HG03045 (cell line): ENCODE data around the gene SH3GL1.
A peak's percentile ranks its signal among the peaks of the same experiment; 100 is the strongest.

Source experiments
- ATAC-seq: cut with Tn5 transposase; IDR thresholded peaks from one replicate; pipeline ENCODE4 v1.9.1; 2021; ENCODE audit warnings: mild to moderate bottlenecking, moderate library complexity; ENCODE audit not compliant: unreplicated experiment

SH3GL1 gene

GRCh38 chr19:4402171-4403004 lies 2.0 kb upstream of the SH3GL1 start, which contains the start of gene CHAF1A:
Gene CHAF1A, plus strand, starts transcription at chr19:4402640. Its CDS starts 123 bp downstream, at chr19:4402763.
- ATAC-seq, result peak; percentile 79

- ATAC-seq, result no peak
Measured at GRCh38 chr19:4401769-4402170, 1.4 kb upstream of the SH3GL1 start.

DNA sequence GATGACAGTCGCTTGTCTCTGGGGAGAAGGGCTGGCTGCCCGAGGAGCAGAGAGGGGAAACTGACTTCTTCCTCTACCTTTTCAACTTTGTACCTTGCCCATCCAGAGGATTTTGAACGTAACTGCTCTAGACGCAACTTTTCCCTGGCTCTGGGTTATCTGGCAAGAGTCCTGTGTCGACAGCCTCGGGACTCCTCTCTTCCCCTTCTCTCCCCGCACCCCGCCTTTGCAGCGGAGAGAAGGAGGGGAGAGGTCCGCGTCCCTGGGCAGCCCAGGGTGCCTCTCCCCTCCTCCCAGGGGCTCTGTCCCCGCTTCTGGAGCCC lies 574 bp downstream of the SH3GL1 start:
- peak; percentile 9 for ATAC-seq

DNA sequence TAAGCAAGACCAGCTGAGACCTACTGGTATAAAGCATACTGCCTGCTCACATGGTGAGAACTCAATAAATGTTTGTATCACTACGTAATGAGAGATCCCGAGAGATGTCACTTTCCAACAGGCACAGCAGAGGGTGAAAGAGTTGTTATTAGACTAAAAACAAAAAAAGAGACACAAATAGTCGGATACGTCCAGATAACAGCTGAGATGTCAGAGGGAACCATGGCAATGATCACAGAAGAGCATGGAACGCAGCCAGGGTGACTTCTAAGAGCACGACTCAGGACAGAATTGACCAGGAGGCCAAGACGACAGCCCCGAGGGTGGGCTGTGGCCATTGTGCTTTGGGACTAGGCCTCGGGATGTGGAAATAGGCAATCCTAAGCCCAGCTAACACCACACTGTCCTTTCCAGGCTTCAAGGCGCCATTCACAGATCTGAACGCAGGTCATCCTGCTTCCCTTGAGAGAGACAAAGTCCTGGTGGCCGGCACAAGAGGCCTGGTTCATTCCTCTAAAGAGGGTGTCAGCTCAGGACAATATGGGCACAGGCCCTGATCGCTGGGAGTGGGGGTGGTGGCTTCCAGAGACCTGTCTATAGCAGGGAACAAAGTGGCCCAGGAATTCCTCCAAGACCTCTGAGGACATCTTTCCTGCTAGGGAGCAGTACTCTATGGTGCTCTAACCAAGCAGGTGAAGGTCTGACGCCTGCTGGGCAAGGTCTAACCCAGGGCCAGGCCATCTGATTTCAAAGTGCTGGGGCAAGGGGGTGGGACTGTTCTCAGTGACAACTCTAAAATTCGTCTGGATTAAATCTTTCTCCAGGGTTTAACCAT lies 3.2 kb downstream of the SH3GL1 start:
- no peak for ATAC-seq

- no peak for ATAC-seq
Measured at GRCh38 chr19:4393947-4394590, 6.3 kb downstream of the SH3GL1 start.

DNA sequence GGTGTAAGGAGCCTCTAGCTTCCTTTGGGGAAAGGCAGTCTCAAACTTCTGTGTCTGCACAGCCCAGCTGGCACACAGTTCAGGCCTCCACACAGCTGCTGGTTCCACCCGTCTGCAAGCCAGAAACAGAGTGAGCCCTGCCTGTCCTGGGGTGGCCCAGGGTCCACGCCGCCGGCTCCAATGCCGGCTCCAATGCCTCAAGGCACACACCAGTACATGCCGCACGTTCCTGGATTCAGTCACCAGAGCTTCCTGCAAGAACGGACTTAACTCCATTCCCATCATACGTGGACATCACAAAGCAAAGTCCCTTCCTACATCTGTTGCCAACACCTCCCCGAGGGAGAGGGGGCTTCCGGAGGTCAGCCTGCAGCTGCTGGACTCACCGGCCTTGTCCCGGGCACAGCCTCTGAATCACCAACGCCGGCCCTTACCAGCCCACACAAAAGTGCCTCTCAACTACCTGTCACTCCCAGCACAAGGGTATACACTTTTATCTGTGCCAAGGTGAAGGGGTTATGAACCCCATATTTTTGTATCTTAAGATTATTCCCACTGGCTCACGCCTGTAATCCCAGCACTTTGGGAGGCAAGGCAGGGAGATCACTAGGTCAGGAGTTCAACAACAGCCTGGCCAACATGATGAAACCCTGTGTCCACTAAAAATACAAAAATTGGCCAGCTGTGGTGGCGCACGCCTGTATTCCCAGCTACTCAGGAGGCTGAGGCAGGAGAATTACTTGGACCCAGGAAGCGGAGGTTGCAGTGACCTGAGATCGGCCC lies 8.5 kb downstream of the SH3GL1 start:
- ATAC-seq, result no peak

GRCh38 chr19:4391306-4391693 lies 9.0 kb downstream of the SH3GL1 start:
- no peak for ATAC-seq

GRCh38 chr19:4390567-4391305 lies 9.6 kb downstream of the SH3GL1 start:
- no peak for ATAC-seq

DNA sequence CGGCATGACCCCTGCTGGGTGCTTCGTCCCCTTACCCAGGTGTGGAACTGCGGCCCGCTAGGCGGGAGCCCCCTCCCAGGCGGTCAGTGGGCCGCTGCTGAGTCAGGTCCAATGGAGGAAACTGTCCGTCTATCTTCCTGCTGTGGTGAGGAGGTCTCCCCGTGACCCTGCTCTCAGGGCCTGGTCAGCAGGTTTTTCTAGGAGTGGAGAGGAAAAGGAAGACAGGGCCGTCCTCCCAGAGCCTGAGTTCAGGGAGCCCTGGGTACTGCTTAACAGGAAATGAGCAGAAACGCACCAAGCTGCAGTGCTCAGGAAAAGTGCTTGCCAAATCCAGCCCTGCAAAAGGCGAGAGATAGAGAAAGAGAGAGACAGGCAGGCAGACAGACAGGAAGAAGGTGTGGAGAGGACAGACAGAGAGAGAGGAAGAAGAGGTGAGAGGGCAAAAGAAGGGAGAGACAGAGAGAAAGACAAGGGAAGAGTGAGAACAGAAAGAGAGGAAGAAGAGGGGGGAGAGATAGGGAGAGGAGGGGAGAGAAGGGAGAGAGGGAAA lies 10.3 kb downstream of the SH3GL1 start:
- no peak for ATAC-seq

- ATAC-seq, result no peak
Measured at GRCh38 chr19:4389511-4390016, 10.8 kb downstream of the SH3GL1 start.

- ATAC-seq, result no peak
Measured at GRCh38 chr19:4389064-4389375, 11.3 kb downstream of the SH3GL1 start.

- ATAC-seq, result no peak
Measured at GRCh38 chr19:4388337-4389063, 11.8 kb downstream of the SH3GL1 start.

GRCh38 chr19:4386041-4386782 lies 14.1 kb downstream of the SH3GL1 start:
- ATAC-seq, result no peak

GRCh38 chr19:4385291-4386040 lies 14.9 kb downstream of the SH3GL1 start:
- ATAC-seq, result no peak

DNA sequence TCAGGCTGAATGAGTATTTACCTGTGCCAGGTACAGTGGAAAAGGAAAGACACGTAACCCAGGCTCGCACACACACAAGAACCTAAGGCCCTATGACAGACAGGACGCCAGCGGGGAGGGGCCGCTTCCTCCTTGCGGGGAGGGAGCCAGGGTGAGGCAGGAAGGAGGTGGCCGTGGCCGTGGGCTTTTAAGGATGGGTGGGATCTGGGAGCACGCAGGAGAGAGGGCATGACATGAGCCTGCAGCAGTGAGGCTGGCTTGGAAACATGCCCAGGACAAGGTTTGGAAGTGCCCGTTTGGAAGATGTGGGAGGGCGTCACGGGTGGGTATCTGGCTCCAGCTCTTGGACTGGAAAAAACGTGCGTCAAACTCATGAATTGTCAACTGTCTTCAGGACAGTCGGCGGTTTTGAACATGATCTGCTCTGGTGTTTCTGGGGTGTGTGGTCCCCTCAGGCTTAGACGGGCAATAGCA lies 20.1 kb downstream of the SH3GL1 start:
- ATAC-seq, result no peak

DNA sequence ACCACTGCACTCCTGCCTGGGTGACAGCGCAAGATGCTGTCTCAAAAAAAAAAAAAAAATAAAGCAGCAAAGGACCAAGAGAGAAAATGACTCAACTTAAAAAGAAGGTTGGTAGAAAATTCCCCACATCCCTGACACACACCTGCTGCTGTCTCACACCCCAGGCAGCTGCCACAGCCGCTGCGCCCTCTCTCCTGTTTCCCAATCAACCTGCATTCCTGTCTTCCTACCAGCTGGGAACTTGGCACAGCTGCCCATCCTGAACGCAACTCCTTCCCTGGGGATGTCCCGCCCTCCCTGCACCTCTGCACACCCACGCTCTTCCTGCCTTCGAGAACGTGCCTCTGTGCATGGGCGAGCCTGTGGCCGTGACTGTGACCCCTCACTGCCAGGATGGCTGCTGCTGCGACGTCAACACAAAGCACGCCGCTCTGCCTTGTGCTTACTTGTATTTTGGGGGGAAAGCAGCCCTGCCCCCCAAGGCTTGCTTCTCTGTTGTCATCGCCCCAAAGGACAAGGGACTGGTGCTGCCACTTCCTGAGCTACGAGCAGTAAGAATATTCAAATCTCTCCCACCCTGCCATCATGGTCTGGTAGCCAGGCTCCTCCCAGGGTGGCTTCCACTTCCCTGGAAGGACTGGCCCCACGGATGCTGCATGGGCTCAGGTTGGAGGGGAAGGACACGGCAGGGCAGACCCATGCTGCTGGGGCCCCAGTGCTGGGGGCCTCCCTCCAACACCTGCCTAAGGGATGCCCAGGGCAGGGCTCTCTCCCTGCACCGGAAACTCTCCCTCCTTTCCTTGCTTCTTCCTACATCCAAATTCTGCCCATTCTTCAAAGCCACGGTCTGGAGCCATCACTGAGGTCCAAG lies 20.7 kb downstream of the SH3GL1 start:
- no peak for ATAC-seq

DNA sequence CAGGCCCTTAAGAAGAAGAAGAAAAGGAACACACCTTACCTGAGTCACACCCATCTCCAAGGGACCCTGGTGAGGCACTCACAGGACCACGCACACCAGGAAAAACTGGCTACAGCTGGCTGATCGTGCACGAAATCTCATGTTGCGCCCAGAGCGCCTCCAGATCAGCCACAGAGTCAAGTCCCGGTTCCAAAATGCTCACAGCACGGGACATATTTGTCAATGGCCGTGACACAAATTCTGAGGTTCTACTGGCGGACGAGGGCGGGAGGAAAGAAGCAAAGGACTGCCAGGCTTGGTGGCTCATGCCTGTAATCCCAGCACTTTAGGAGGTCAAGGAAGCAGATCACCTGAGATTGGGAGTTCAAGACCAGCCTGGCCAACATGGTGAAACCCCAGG lies 21.5 kb downstream of the SH3GL1 start:
- no peak for ATAC-seq
